ENCODE results near the gene VCL. TPM values are rescaled to one million over a fixed set of nuclear protein-coding genes. Genes with fewer than 3 reads are reported as not detected.

VCL gene
- total and polyA plus RNA-seq, 7 donors: 6.2 to 451 (median 179) TPM

DNA sequence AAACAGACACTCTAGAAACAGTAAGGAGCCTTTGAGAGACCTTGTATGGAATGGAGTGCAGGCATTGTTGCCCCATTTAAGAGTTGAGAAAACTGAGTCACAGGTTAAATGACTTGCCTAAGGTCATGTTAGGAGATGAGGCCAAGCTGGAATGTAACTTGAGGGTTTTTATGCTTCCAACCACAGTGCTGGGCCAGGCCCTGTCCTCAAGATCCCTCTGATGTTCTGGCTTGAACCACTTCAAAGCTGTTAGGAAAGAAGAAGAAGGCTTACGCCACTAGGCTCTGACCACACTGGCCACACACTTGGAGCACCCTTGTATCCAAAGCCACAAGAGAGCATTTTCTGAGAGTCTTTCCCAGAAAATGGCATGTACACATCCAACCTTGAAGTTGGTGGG is 44.3 kb upstream of the VCL start:
- intact Hi-C loops (cut with DNase I): no loop called here
- H3K4me3 ChIP-seq: no peak overlapping the region
- H3K27me3 ChIP-seq: no peaks in the 10 kb centered on the region
- H3K27ac ChIP-seq: no peak overlapping the region
- no peaks in the 10 kb centered on the region for H3K9me3 ChIP-seq
- no peak for DNase-seq
- TF ChIP-seq POLR2AphosphoS5 (IDR thresholded peaks at IDR 0.05) (no peak), EP300 (IDR thresholded peaks at IDR 0.05) (no peak), POLR2A (IDR thresholded peaks at IDR 0.05) (no peak)
- TF ChIP-seq, protein P1, sequence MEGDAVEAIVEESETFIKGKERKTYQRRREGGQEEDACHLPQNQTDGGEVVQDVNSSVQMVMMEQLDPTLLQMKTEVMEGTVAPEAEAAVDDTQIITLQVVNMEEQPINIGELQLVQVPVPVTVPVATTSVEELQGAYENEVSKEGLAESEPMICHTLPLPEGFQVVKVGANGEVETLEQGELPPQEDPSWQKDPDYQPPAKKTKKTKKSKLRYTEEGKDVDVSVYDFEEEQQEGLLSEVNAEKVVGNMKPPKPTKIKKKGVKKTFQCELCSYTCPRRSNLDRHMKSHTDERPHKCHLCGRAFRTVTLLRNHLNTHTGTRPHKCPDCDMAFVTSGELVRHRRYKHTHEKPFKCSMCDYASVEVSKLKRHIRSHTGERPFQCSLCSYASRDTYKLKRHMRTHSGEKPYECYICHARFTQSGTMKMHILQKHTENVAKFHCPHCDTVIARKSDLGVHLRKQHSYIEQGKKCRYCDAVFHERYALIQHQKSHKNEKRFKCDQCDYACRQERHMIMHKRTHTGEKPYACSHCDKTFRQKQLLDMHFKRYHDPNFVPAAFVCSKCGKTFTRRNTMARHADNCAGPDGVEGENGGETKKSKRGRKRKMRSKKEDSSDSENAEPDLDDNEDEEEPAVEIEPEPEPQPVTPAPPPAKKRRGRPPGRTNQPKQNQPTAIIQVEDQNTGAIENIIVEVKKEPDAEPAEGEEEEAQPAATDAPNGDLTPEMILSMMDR (IDR thresholded peaks at IDR 0.05): no peak
- no peaks in the 10 kb centered on the region for H3K36me3 ChIP-seq
- peaks cover 0 to 16% (median 13%) of the 10 kb centered on the region in 4 donors for H3K4me1 ChIP-seq
- WGBS, 2 donors: 80 to 86% methylated on average over 1 of the region's 1 CpG

- WGBS, 2 donors: 95 to 98% methylated on average over 2 of the region's 2 CpGs
- DNase-seq: no peak
- no peak overlapping the region for H3K4me3 ChIP-seq
- intact Hi-C loops (cut with DNase I): loop anchor here (5.0 kb wide), 1 partner anchor 128 kb away; no protein-coding TSS in a partner anchor
- peaks cover 0 to 16% (median 13%) of the 10 kb centered on the region in 4 donors for H3K4me1 ChIP-seq
- H3K27ac ChIP-seq: no peak overlapping the region
- TF ChIP-seq EP300 (IDR thresholded peaks at IDR 0.05) (no peak), POLR2A (IDR thresholded peaks at IDR 0.05) (no peak), POLR2AphosphoS5 (IDR thresholded peaks at IDR 0.05) (no peak)
- TF ChIP-seq, protein P1 (IDR thresholded peaks at IDR 0.05): no peak
- no peaks in the 10 kb centered on the region for H3K9me3 ChIP-seq
- no peaks in the 10 kb centered on the region for H3K36me3 ChIP-seq
- H3K27me3 ChIP-seq: no peaks in the 10 kb centered on the region
Observed at GRCh38 chr10:73954737-73955136, 43.2 kb upstream of the VCL start.

GRCh38 chr10:73955719-73956118 is 42.2 kb upstream of the VCL start:
- Histone ChIP-seq H3K4me3 (no peak overlapping the region), H3K27me3 (no peaks in the 10 kb centered on the region), H3K27ac (peak overlapping the region in 3 of 4 donors; percentile 73 to 77 (median 74)), H3K4me1 (peaks cover 0 to 16% (median 13%) of the 10 kb centered on the region in 4 donors), H3K9me3 (no peaks in the 10 kb centered on the region), H3K36me3 (no peaks in the 10 kb centered on the region)
- intact Hi-C loops (cut with DNase I): loop anchor here (5.0 kb wide), 1 partner anchor 127 kb away; no protein-coding TSS in a partner anchor
- TF ChIP-seq, protein P1 (IDR thresholded peaks at IDR 0.05): no peak
- TF ChIP-seq POLR2AphosphoS5 (IDR thresholded peaks at IDR 0.05) (no peak), POLR2A (IDR thresholded peaks at IDR 0.05) (no peak), EP300 (IDR thresholded peaks at IDR 0.05) (no peak)
- no peak for DNase-seq
- WGBS, 2 donors: 94 to 98% methylated on average over 2 of the region's 2 CpGs

DNA sequence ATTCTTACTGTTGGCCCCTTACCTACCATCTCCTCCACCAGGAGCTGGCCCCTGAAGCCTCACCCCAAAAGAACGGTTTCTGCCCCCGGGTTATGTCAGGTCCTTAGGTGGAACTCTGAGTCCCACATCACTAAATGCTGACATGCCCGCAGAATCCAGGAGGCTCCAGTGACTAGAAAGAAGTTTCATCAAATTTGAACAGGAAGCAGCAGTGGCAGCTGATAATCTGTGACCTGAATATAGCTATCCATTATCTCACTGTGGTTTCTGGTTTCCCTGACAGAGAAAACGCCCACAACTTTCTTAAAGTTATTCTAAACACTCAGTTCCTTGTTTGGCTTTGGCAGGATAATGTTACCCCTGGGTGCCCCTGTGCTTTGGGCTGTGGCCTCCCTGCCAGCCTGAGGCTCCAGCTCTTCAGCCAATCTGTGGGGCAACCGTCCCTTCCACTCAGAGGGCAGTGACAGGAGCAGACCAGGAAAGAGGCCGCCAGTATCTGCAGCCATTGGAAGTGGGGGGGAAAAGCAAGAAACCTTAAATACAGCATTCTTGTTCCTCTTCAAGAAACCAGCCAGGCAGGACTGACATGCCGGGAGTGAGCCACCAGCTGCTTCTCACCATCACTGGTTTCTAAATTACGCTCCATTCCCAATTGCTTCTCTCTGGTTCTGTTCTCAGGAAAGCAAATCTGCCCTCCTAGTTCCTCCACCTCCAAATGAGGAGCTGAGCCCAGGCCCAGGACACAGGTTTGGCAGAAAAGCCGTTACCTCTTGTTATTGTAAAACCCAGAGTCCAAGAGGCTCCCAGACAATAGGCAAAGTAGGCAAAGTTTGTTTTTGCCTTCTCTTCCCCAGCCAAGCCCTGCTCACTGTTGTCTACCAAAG is 41.2 kb upstream of the VCL start:
- Histone ChIP-seq H3K36me3 (no peaks in the 10 kb centered on the region), H3K27ac (peak overlapping the region; percentile 73 to 77 (median 74)), H3K9me3 (no peaks in the 10 kb centered on the region), H3K4me3 (no peak overlapping the region), H3K4me1 (peaks cover 0 to 16% (median 13%) of the 10 kb centered on the region in 4 donors), H3K27me3 (no peaks in the 10 kb centered on the region)
- intact Hi-C loops (cut with DNase I): loop anchor here (5.0 kb wide), 1 partner anchor 126 kb away; no protein-coding TSS in a partner anchor
- WGBS, 2 donors: 33 to 45% methylated on average over 9 of the region's 9 CpGs
- no peak for DNase-seq
- no peak for TF ChIP-seq POLR2A (IDR thresholded peaks at IDR 0.05)
- TF ChIP-seq, protein P1 (IDR thresholded peaks at IDR 0.05): no peak
- no peak for TF ChIP-seq EP300 (IDR thresholded peaks at IDR 0.05)
- TF ChIP-seq POLR2AphosphoS5 (IDR thresholded peaks at IDR 0.05): no peak
